Tibial nerve (tissue), 4 donors: ENCODE results near the gene CCL13. TPM values are rescaled to one million over a fixed set of nuclear protein-coding genes. Genes with fewer than 3 reads are reported as not detected.

Experiments used
- DNase-seq, 2 donors: peaks; one replicate each; pipeline ENCODE4 v3.0.0-alpha.2; 2019; ENCODE audit warnings: low spot score in 2 of 2
- H3K27ac ChIP-seq, 4 donors: fragments of 200-600 bp; sonication (generic) in 3 of 4; one replicate each; pipeline ENCODE4 v1.5.1; 2017 to 2019; ENCODE audit warnings: mild to moderate bottlenecking in 1 of 4
- H3K27me3 ChIP-seq, 2 donors: fragments of 200-600 bp; sonication (generic) in 1 of 2; one replicate each; pipeline versions ENCODE4 v1.5.1 to v1.6.0; 2017 to 2019
- H3K36me3 ChIP-seq, 3 donors: fragments of 200-600 bp; sonication (generic); one replicate each; pipeline ENCODE4 v1.5.1; 2018 to 2019
- H3K4me1 ChIP-seq, 4 donors: fragments of 200-600 bp; sonication (generic) in 3 of 4; one replicate each; pipeline ENCODE4 v1.5.1; 2017 to 2019
- H3K4me3 ChIP-seq, 4 donors: fragments of 200-600 bp; sonication (generic) in 3 of 4; one replicate each; pipeline ENCODE4 v1.5.1; 2017 to 2019; ENCODE audit warnings: mild to moderate bottlenecking in 1 of 4, moderate library complexity in 1 of 4
- H3K9me3 ChIP-seq, 4 donors: fragments of 200-600 bp; sonication (generic) in 3 of 4; one replicate each; pipeline ENCODE4 v1.5.1; 2017 to 2019
- CTCF ChIP-seq, 5 experiments: fragments of 200-600 bp in 3 of 5; fragments of 450-650 bp in 2 of 5; sonication (generic) in 3 of 5; IDR thresholded peaks; one replicate each; pipeline ENCODE4 v1.5.1; 2016 to 2019; ENCODE audit warnings: antibody characterized with exemption in 5 of 5, mild to moderate bottlenecking in 3 of 5, moderate library complexity in 2 of 5
- EP300 ChIP-seq, 2 donors: sonication (generic); formaldehyde crosslinking; IDR thresholded peaks; one replicate each; pipeline ENCODE4 v1.6.1; 2017; ENCODE audit warnings: antibody characterized with exemption in 2 of 2, mild to moderate bottlenecking in 1 of 2
- POLR2A ChIP-seq, 2 donors: fragments of 450-650 bp; IDR thresholded peaks; one replicate each; pipeline ENCODE4 v1.6.1; 2017; ENCODE audit warnings: antibody characterized with exemption in 2 of 2, mild to moderate bottlenecking in 2 of 2, moderate library complexity in 2 of 2
- WGBS, 2 donors: methylation state at CpG; one replicate each; pipeline ENCODE4 v1.1.5; 2018; 5-methylcytosine and 5-hydroxymethylcytosine counted together
- total RNA-seq, 4 donors: library from RNA; depleted of rRNA; stranded (reverse); fragments of >200 nt; gene quantifications; one replicate each; pipeline ENCODE4 v1.1.0, GENCODE V29; 2016

CCL13 gene
- total RNA-seq, 4 donors from 2014 or later, result 35.2 to 307 (median 45.8) TPM

GRCh38 chr17:34403006-34403405 lies 46.7 kb downstream of the CCL13 start:
- H3K4me3 ChIP-seq, result no peak overlapping the region

GRCh38 chr17:34406226-34406625 lies 49.9 kb downstream of the CCL13 start:
- TF ChIP-seq CTCF (IDR thresholded peaks at IDR 0.05), result no peak
- no peak for TF ChIP-seq POLR2A (IDR thresholded peaks at IDR 0.05)
- TF ChIP-seq EP300 (IDR thresholded peaks at IDR 0.05), result no peak

More at GRCh38 chr17:34403006-34403405, 46.7 kb downstream of the CCL13 start:
- no peak overlapping the region for H3K27ac ChIP-seq
- WGBS, 2 donors, result 56 to 87% methylated on average over 4 of the region's 4 CpGs
- TF ChIP-seq CTCF (IDR thresholded peaks at IDR 0.05) (no peak), EP300 (IDR thresholded peaks at IDR 0.05) (no peak), POLR2A (IDR thresholded peaks at IDR 0.05) (no peak)
- peaks cover 0 to under 1% of the 10 kb centered on the region in 2 donors for H3K27me3 ChIP-seq
- no peaks in the 10 kb centered on the region for H3K36me3 ChIP-seq
- H3K9me3 ChIP-seq, result no peaks in the 10 kb centered on the region
- no peak for DNase-seq
- no peaks in the 10 kb centered on the region for H3K4me1 ChIP-seq

More at GRCh38 chr17:34406226-34406625, 49.9 kb downstream of the CCL13 start:
- Histone ChIP-seq H3K4me1 (no peaks in the 10 kb centered on the region), H3K9me3 (no peaks in the 10 kb centered on the region), H3K36me3 (no peaks in the 10 kb centered on the region), H3K27ac (no peak overlapping the region), H3K4me3 (no peak overlapping the region), H3K27me3 (peaks cover 0 to 15% of the 10 kb centered on the region in 2 donors)
- WGBS, 2 donors, result 72 to 77% methylated on average over 6 of the region's 6 CpGs
- DNase-seq, result no peak

Other genes with a start within 250 kb of the CCL13 start
- gene CCL2, start 101.2 kb upstream of the CCL13 start, total RNA-seq, result 100 to 1,000 TPM in 1 of 4 donors, 10 to 100 TPM in 3; 34.7 to 185 (median 43.6) TPM
- not detected for gene CCL7, start 86.3 kb upstream of the CCL13 start, total RNA-seq
- gene CCL11, start 70.7 kb upstream of the CCL13 start, total RNA-seq, result 1 to 10 TPM in 1 of 4 donors, not detected in 3; 3.9 TPM
- not detected for gene CCL8, start 37.0 kb upstream of the CCL13 start, total RNA-seq
- gene CCL1, start 6.8 kb downstream of the CCL13 start, total RNA-seq, result not detected
- gene TMEM132E, start 223.1 kb downstream of the CCL13 start, total RNA-seq, result under 1 TPM in 2 of 4 donors, not detected in 2; 0.42 to 0.59 TPM